LNCaP clone FGC (cell line): ENCODE measurements around the gene TTC31.

Experiments used
- DNase-seq: peaks from one replicate; pipeline ENCODE4 v3.0.0-alpha.2; 2011; ENCODE audit warnings: low read depth
- H3K4me3 ChIP-seq: 2 replicates; pipeline ENCODE4 v1.5.1; 2011; ENCODE audit warnings: mild to moderate bottlenecking, low read depth, low read length, control low read depth
- CTCF ChIP-seq: IDR thresholded peaks from 2 replicates; pipeline ENCODE4 v1.5.1; 2012; ENCODE audit warnings: mild to moderate bottlenecking; ENCODE audit not compliant: control insufficient read depth, insufficient read depth; ENCODE audit errors: extremely low read depth

Gene TTC31

GRCh38 chr2:74516650-74517049 is 33.8 kb downstream of the TTC31 start:
- no peak for DNase-seq
- no peak overlapping the region for H3K4me3 ChIP-seq
- TF ChIP-seq CTCF, result no peak

- no peak for TF ChIP-seq CTCF
- no peak for DNase-seq
Observed at GRCh38 chr2:74522516-74522915, 39.6 kb downstream of the TTC31 start.

GRCh38 chr2:74524005-74524404 is 41.1 kb downstream of the TTC31 start:
- no peak overlapping the region for H3K4me3 ChIP-seq
- DNase-seq, result no peak
- TF ChIP-seq CTCF, result no peak

More at GRCh38 chr2:74522516-74522915, 39.6 kb downstream of the TTC31 start:
- H3K4me3 ChIP-seq, result no peak overlapping the region

- no peak for DNase-seq
- H3K4me3 ChIP-seq, result peak overlapping the region; percentile 57
- no peak for TF ChIP-seq CTCF
Observed at GRCh38 chr2:74524955-74525716, 42.3 kb downstream of the TTC31 start.

- no peak for TF ChIP-seq CTCF
- H3K4me3 ChIP-seq, result peak within 1 kb of the TSS; percentile 57
- peak; percentile 79 for DNase-seq
Observed at GRCh38 chr2:74525717-74526648, 43.1 kb downstream of the TTC31 start, which contains the start of gene DQX1. Gene DQX1, minus strand, starts transcription at chr2:74526231. Its CDS starts 502 bp downstream, at chr2:74525729.

- no peak for TF ChIP-seq CTCF
- H3K4me3 ChIP-seq, result no peak overlapping the region
- no peak for DNase-seq
Observed at GRCh38 chr2:74526649-74527230, 43.9 kb downstream of the TTC31 start.
